IMR-90 (cell line): Measurements from ENCODE around the gene CABP4. TPM values are rescaled to one million over a fixed set of nuclear protein-coding genes. Genes with fewer than 3 reads are reported as not detected.

Source experiments
- ATAC-seq: fragments of 200-7000 bp; cut with Tn5 transposase; 2 replicates; pipeline ENCODE4 v1.9.1; 2020; ENCODE audit warnings: low read depth, mild to moderate bottlenecking, moderate library complexity
- BruUV-seq: library from RNA; stranded (reverse); fragments of 400-500 nt; replicated peaks from 2 replicates; lab custom pipeline; 2021; lab: Mats Ljungman, UMichigan
- CTCF ChIA-PET: fragments of 300-600 bp; formaldehyde crosslinking; extraction: SDS; loops from one replicate; lab custom pipeline; 2021; ENCODE audit warnings: antibody characterized with exemption; lab: Yijun Ruan, JAX
- POLR2A ChIA-PET: fragments of 300-600 bp; sonication (Branson Sonifier 250); formaldehyde crosslinking; loops from one replicate; lab custom pipeline; 2022; ENCODE audit warnings: antibody characterized with exemption; ENCODE audit not compliant: unreplicated experiment; lab: Charles Lee
- DNase-seq: peaks from one replicate; pipeline ENCODE4 v3.0.0; 2013
- H2AFZ ChIP-seq: replicated peaks from 2 replicates; pipeline ENCODE3; 2013; ENCODE audit warnings: low read length, mild to moderate bottlenecking; ENCODE audit not compliant: poor library complexity
- H2AK5ac ChIP-seq: 2 replicates; pipeline ENCODE4 v1.6.1; 2013; ENCODE audit warnings: low read depth, low read length, inconsistent platforms
- H2AK9ac ChIP-seq: replicated peaks from 2 replicates; pipeline ENCODE3; 2013; ENCODE audit warnings: mild to moderate bottlenecking, low read depth, low read length, moderate library complexity; ENCODE audit not compliant: poor library complexity
- H2BK120ac ChIP-seq: 2 replicates; pipeline ENCODE4 v1.6.1; 2013; ENCODE audit warnings: low read depth, low read length, inconsistent platforms
- H2BK15ac ChIP-seq: 3 replicates; pipeline ENCODE4 v1.6.1; 2013; ENCODE audit warnings: low read depth, low read length, inconsistent platforms
- H2BK20ac ChIP-seq: 2 replicates; pipeline ENCODE4 v1.6.1; 2013; ENCODE audit warnings: low read depth, mild to moderate bottlenecking, inconsistent platforms, low read length, moderate library complexity
- H2BK5ac ChIP-seq: 2 replicates; pipeline ENCODE4 v1.6.1; 2013; ENCODE audit warnings: mild to moderate bottlenecking, low read depth, low read length, inconsistent platforms; ENCODE audit not compliant: poor library complexity, severe bottlenecking
- H3K14ac ChIP-seq: replicated peaks from 2 replicates; pipeline ENCODE4 v1.6.1; 2013; ENCODE audit warnings: low read depth, low read length, inconsistent platforms
- H3K18ac ChIP-seq: 2 replicates; pipeline ENCODE4 v1.6.1; 2013; ENCODE audit warnings: low read depth, low read length, control low read depth
- H3K23ac ChIP-seq: 2 replicates; pipeline ENCODE4 v1.6.1; 2013; ENCODE audit warnings: low read depth, low read length, inconsistent platforms
- H3K27ac ChIP-seq: 2 replicates; pipeline ENCODE4 v1.5.1; 2013; ENCODE audit warnings: mild to moderate bottlenecking, control low read depth, low read length; ENCODE audit not compliant: insufficient read depth
- H3K27me3 ChIP-seq: 2 replicates; pipeline ENCODE4 v1.6.1; 2013; ENCODE audit warnings: low read length; ENCODE audit not compliant: control insufficient read depth, insufficient read depth
- H3K36me3 ChIP-seq: 2 replicates; pipeline ENCODE4 v1.6.1; 2013; ENCODE audit warnings: low read length, mixed read lengths; ENCODE audit not compliant: control insufficient read depth, insufficient read depth
- H3K4ac ChIP-seq: 2 replicates; pipeline ENCODE4 v1.6.1; 2013; ENCODE audit warnings: low read depth, low read length, inconsistent platforms
- H3K4me1 ChIP-seq: 2 replicates; pipeline ENCODE4 v1.6.1; 2013; ENCODE audit warnings: low read length, mixed read lengths; ENCODE audit not compliant: control insufficient read depth, insufficient read depth
- H3K4me2 ChIP-seq: 2 replicates; pipeline ENCODE4 v1.6.1; 2013; ENCODE audit warnings: low read depth, mild to moderate bottlenecking, control low read depth, low read length, moderate library complexity
- H3K4me3 ChIP-seq: 2 replicates; pipeline ENCODE4 v1.5.1; 2013; ENCODE audit warnings: low read depth, mild to moderate bottlenecking, control low read depth, low read length, moderate library complexity; ENCODE audit not compliant: insufficient read depth
- H3K56ac ChIP-seq: 2 replicates; pipeline ENCODE4 v1.6.1; 2013; ENCODE audit warnings: low read length, inconsistent platforms; ENCODE audit not compliant: insufficient read depth; ENCODE audit errors: extremely low read depth
- H3K79me1 ChIP-seq, 2 experiments: 2 replicates each; pipeline ENCODE4 v1.6.1; 2013; ENCODE audit warnings: low read length in 2 of 2, inconsistent platforms in 1 of 2, low read depth in 1 of 2
- H3K9ac ChIP-seq: 2 replicates; pipeline ENCODE4 v1.6.1; 2013; ENCODE audit warnings: low read depth, low read length, control low read depth
- H3K9me1 ChIP-seq: 2 replicates; pipeline ENCODE4 v1.6.1; 2013; ENCODE audit warnings: low read length, inconsistent platforms; ENCODE audit not compliant: insufficient read depth
- H3K9me3 ChIP-seq: 2 replicates; pipeline ENCODE4 v1.6.1; 2013; ENCODE audit warnings: low read length; ENCODE audit not compliant: control insufficient read depth, insufficient read depth
- H4K20me1 ChIP-seq: 2 replicates; pipeline ENCODE4 v1.6.1; 2013; ENCODE audit warnings: low read length, inconsistent platforms; ENCODE audit not compliant: insufficient read depth
- H4K5ac ChIP-seq: 2 replicates; pipeline ENCODE4 v1.6.1; 2013; ENCODE audit warnings: mild to moderate bottlenecking, low read depth, low read length, control low read depth
- H4K8ac ChIP-seq, 2 experiments: 2 replicates each; pipeline ENCODE4 v1.6.1; 2013; ENCODE audit warnings: low read depth in 2 of 2, low read length in 2 of 2, control low read depth in 1 of 2, inconsistent platforms in 1 of 2
- H4K91ac ChIP-seq: 2 replicates; pipeline ENCODE4 v1.6.1; 2013; ENCODE audit warnings: low read depth, low read length, inconsistent platforms; ENCODE audit not compliant: insufficient read depth
- CTCF ChIP-seq: conservative IDR thresholded peaks from 2 replicates; pipeline ENCODE4 v1.5.1; 2012; ENCODE audit warnings: mild to moderate bottlenecking, low read depth, low read length, improper control_type of control experiment
- ELK1 ChIP-seq: fragments of 150-350 bp; IDR thresholded peaks from 2 replicates; pipeline ENCODE4 v1.6.1; 2016; ENCODE audit warnings: low read depth, mild to moderate bottlenecking, low read length, moderate library complexity, borderline replicate concordance
- FOS ChIP-seq: fragments of 150-350 bp; IDR thresholded peaks from 2 replicates; pipeline ENCODE4 v1.6.1; 2016; ENCODE audit warnings: low read depth, low read length
- NFE2L2 ChIP-seq: fragments of 150-350 bp; IDR thresholded peaks from 2 replicates; pipeline ENCODE4 v1.6.1; 2016; ENCODE audit warnings: low read depth, mild to moderate bottlenecking, low read length
- SMC3 ChIP-seq: fragments of 150-350 bp; IDR thresholded peaks from 2 replicates; pipeline ENCODE4 v1.6.1; 2016; ENCODE audit warnings: low read depth, mild to moderate bottlenecking, antibody characterized with exemption, low read length, moderate library complexity
- WGBS, 2 experiments: methylation state at CpG; one replicate each; pipeline versions ENCODE4 v1.1.5 to v1.1.7; 2013; ENCODE audit warnings: missing lambda C conversion rate in 2 of 2; ENCODE audit not compliant: insufficient read length in 1 of 2; ENCODE audit errors: extremely low coverage in 2 of 2; 5-methylcytosine and 5-hydroxymethylcytosine counted together
- dilution Hi-C: fragments of 300-500 bp; cut with HindIII; formaldehyde crosslinking; loops from one replicate; pipeline ENCODE4 v1.14.3; 2018; ENCODE audit warnings: low sequenced_read_pairs; ENCODE audit not compliant: unreplicated experiment
- in situ Hi-C: fragments of 300-500 bp; cut with MboI; formaldehyde crosslinking; loops from 3 replicates; pipeline ENCODE4 v1.14.3; 2019; ENCODE audit warnings: low sequenced_read_pairs, inconsistent platforms, mixed read lengths
- intact Hi-C: fragments of 100-400 bp; cut with micrococcal nuclease; formaldehyde crosslinking; loops from 2 replicates; pipeline ENCODE4 v1.10.0; 2022
- polyA plus RNA-seq, 3 experiments: library from polyadenylated mRNA; depleted of rRNA; stranded (reverse); fragments of >200 nt; gene quantifications; 2 replicates each; pipeline ENCODE4 v1.2.3, GENCODE V29; 2012; ENCODE audit warnings: low replicate concordance in 1 of 3
- total RNA-seq: library from RNA; depleted of rRNA; stranded (reverse); fragments of >200 nt; gene quantifications from 2 replicates; pipeline ENCODE4 v1.2.3, GENCODE V29; 2012

CABP4 gene
- total and polyA plus RNA-seq, 2 of the 4 experiments (the other 2 are of a cell fraction) = not detected

GRCh38 chr11:67410369-67410831 lies 44.8 kb upstream of the CABP4 start:
- Histone ChIP-seq H3K4me1 (no peaks in the 10 kb centered on the region), H3K79me1 (no peaks in the 10 kb centered on the region), H4K91ac (no peak overlapping the region), H3K9ac (no peak overlapping the region), H3K4me3 (no peak overlapping the region), H2AFZ (peak overlapping the region; percentile 43), H3K9me1 (no peaks in the 10 kb centered on the region), H3K4ac (no peak overlapping the region), H3K56ac (no peak overlapping the region), H3K36me3 (no peaks in the 10 kb centered on the region), H2BK120ac (no peak overlapping the region), H2BK5ac (no peak overlapping the region), H2BK20ac (no peak overlapping the region), H3K4me2 (no peak overlapping the region), H3K18ac (no peak overlapping the region), H3K14ac (no peak overlapping the region), H4K20me1 (no peaks in the 10 kb centered on the region), H3K27ac (no peak overlapping the region), H3K23ac (no peak overlapping the region), H2AK5ac (no peak overlapping the region), H3K9me3 (no peaks in the 10 kb centered on the region), H3K27me3 (peaks cover 61% of the 10 kb centered on the region), H2BK15ac (no peak overlapping the region), H4K5ac (no peak overlapping the region), H2AK9ac (no peak overlapping the region), H4K8ac (no peak overlapping the region)
- ATAC-seq = no peak
- BruUV-seq = no TSS peak
- intact Hi-C loops = no loop called here
- in situ Hi-C loops = no loop called here
- 87% methylated on average over 4 of the region's 15 CpGs; no CpG with 5 or more reads in 1 of the 2 experiments for WGBS, 2 experiments
- POLR2A ChIA-PET = no interaction called here
- CTCF ChIA-PET = no interaction called here
- no peak for DNase-seq
- TF ChIP-seq NFE2L2 (no peak), FOS (no peak), ELK1 (no peak), CTCF (no peak), SMC3 (no peak)
- dilution Hi-C loops = no loop called here
